HG02840 (cell line): ENCODE data around the gene MEAF6.

Experiments used
- ATAC-seq: cut with Tn5 transposase; IDR thresholded peaks from one replicate; pipeline ENCODE4 v1.9.1; 2021; ENCODE audit warnings: mild to moderate bottlenecking, moderate library complexity, moderate number of reproducible peaks; ENCODE audit not compliant: unreplicated experiment, low FRiP score

MEAF6 gene

GRCh38 chr1:37448185-37448584 is 66.4 kb downstream of the MEAF6 start:
- ATAC-seq, result no peak

DNA sequence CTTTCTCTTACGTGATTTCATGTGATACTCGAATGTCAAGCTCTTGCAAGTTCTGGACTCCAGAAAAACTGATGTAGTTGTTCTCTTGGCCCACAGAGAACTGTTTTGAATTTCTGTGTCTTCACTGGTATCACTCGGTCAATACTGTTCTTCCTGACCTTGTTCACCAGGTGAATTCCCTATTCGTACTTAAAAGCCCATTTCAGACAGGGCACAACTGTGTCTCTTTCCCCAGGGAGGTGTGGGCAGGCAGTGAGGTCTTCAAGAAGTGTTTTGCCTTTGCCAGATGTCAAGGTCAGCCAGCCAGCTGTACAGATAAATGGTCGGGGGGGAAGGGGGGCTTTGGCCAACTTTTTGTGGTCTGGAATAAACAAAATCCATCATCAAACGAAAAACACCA is 67.7 kb downstream of the MEAF6 start:
- no peak for ATAC-seq

- ATAC-seq, result no peak
These were observed 71.9 kb downstream of the MEAF6 start for GRCh38 chr1:37442644-37443043.
